Transverse colon (tissue), 4 donors: ENCODE measurements around the gene SLC4A4. TPM values are rescaled to one million over a fixed set of nuclear protein-coding genes. Genes with fewer than 3 reads are reported as not detected.

Experiments
- DNase-seq: peaks from one replicate; pipeline ENCODE4 v3.0.0-alpha.2; 2019
- H3K27ac ChIP-seq, 4 donors: fragments of 200-600 bp; sonication (generic); 2 replicates each; pipeline ENCODE4 v1.5.1; 2016 to 2018; ENCODE audit warnings: inconsistent platforms in 4 of 4
- H3K27me3 ChIP-seq: fragments of 200-600 bp; sonication (generic); 2 replicates; pipeline ENCODE4 v1.5.1; 2017; ENCODE audit warnings: inconsistent platforms
- H3K36me3 ChIP-seq, 4 donors: fragments of 200-600 bp; sonication (generic); 2 replicates each; pipeline ENCODE4 v1.5.1; 2017 to 2019; ENCODE audit warnings: inconsistent platforms in 4 of 4
- H3K4me1 ChIP-seq, 4 donors: fragments of 200-600 bp; sonication (generic); 2 replicates each; pipeline ENCODE4 v1.5.1; 2017 to 2020; ENCODE audit warnings: inconsistent platforms in 4 of 4
- H3K4me3 ChIP-seq, 4 donors: fragments of 200-600 bp; sonication (generic); 1 replicate in 1 of 4; 2 replicates in 3 of 4; pipeline versions ENCODE4 v1.5.1 to v1.6.1; 2017 to 2019; ENCODE audit warnings: inconsistent platforms in 4 of 4
- H3K9me3 ChIP-seq, 2 donors: fragments of 200-600 bp; sonication (generic); 2 replicates each; pipeline ENCODE4 v1.5.1; 2017 to 2019; ENCODE audit warnings: inconsistent platforms in 2 of 2
- EP300 ChIP-seq: sonication (generic); formaldehyde crosslinking; IDR thresholded peaks from one replicate; pipeline ENCODE4 v1.6.1; 2017; ENCODE audit warnings: antibody characterized with exemption, low read depth
- POLR2A ChIP-seq: fragments of 450-650 bp; IDR thresholded peaks from one replicate; pipeline ENCODE4 v1.6.1; 2016; ENCODE audit warnings: antibody characterized with exemption, mild to moderate bottlenecking, moderate library complexity
- POLR2AphosphoS5 ChIP-seq, 3 donors: sonication (generic); formaldehyde crosslinking; IDR thresholded peaks; one replicate each; pipeline ENCODE4 v1.6.1; 2016; ENCODE audit warnings: antibody characterized with exemption in 3 of 3
- WGBS, 2 donors: methylation state at CpG; one replicate each; pipeline ENCODE4 v1.1.5; 2018; ENCODE audit warnings: low coverage in 1 of 2; 5-methylcytosine and 5-hydroxymethylcytosine counted together
- in situ Hi-C, 4 donors: fragments of 200-750 bp; cut with MboI; loops; one replicate each; pipeline versions ENCODE4 v1.15.0 to v1.15.1; 2017; ENCODE audit warnings: low sequenced_read_pairs in 3 of 4, low pct_ligation_motif_present in 1 of 4, low pct_unique_long_range_greater_than_20kb in 1 of 4
- intact Hi-C: fragments of 100-400 bp; cut with DNase I; formaldehyde crosslinking; loops from one replicate; pipeline ENCODE4 v1.15.1; 2023; ENCODE audit warnings: low total_unique reads
- total RNA-seq, 4 donors: library from RNA; depleted of rRNA; stranded (reverse); fragments of >200 nt; gene quantifications; one replicate each; pipeline ENCODE4 v1.1.0, GENCODE V29; 2016
- TF ChIP-seq, protein P1 (sequence below), 5 experiments: fragments of 200-600 bp in 3 of 5; fragments of 450-650 bp in 2 of 5; sonication (generic) in 3 of 5; IDR thresholded peaks; 1 replicate in 2 of 5; 2 replicates in 3 of 5; pipeline ENCODE4 v1.5.1; 2016 to 2017; ENCODE audit warnings: antibody characterized with exemption in 5 of 5, inconsistent platforms in 3 of 5, mild to moderate bottlenecking in 2 of 5, moderate library complexity in 1 of 5

The SLC4A4 gene
- total RNA-seq, 4 donors from 2014 or later = 91.7 to 182 (median 134) TPM

DNA sequence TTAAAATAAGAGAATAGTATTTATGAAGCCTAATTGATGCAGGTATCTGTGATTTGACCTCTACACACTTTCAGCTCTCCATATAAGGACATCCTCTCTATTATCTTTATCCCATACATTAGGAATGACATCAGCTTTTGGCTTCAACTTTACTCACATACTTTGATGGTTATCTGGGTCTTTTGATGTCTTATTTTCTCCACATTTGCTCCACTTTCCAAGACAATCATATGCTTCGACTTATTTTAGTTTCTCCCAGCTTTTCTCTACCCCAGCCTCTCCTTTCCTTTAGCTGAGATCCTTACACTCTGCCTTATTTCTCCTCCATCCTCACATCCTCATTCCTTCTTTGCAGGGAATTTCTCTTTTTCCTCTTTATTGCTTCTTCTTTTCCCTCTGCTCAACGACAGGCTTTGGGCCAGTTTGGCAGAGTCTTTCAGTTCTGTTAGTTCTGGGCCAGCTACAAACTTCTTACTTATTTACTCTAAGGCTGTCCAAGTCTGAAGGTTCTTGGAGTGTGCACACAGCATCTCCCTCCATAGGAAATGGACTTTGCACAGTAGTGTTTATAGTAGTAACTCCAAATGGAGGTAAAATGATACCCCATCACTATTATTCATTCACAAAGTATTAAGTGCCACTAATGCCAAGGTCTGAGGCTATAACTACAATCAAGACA, 50.5 kb downstream of the SLC4A4 start:
- in situ Hi-C loops = no loop called here
- no peak for DNase-seq
- 39 to 42% methylated on average over 2 of the region's 2 CpGs for WGBS, 2 donors

DNA sequence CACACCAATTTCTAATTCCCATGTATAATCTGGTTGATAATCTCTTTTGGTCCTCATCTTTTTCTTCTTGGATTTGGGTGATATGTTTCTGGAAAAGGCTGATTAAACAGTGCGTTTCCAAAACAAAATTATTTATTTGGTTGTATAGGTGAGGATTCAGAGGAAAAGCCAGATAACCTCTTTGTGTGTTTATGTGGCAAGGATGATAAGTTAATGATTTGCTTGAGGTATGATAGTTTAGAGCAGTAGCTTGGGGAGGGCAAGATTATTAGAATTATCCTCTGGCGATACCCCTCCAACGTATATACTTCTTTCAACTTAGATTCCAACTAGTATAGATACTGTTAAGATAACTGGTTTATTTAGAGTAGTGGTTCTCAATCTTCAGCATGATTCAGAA, 53.3 kb downstream of the SLC4A4 start:
- DNase-seq = no peak
- Histone ChIP-seq H3K27ac (no peak overlapping the region), H3K36me3 (no peaks in the 10 kb centered on the region), H3K27me3 (no peaks in the 10 kb centered on the region), H3K4me3 (no peak overlapping the region), H3K9me3 (no peaks in the 10 kb centered on the region), H3K4me1 (peaks cover 0 to 8% (median 1%) of the 10 kb centered on the region in 4 donors)
- in situ Hi-C loops = no loop called here
- WGBS, 2 donors = 91 to 94% methylated on average over 3 of the region's 3 CpGs
- TF ChIP-seq POLR2A = no peak
- no peak for TF ChIP-seq POLR2AphosphoS5 (IDR thresholded peaks at IDR 0.05)
- TF ChIP-seq EP300 = no peak
- intact Hi-C loops = no loop called here

More for the DNA sequence above, 50.5 kb downstream of the SLC4A4 start:
- H3K27me3 ChIP-seq = no peaks in the 10 kb centered on the region
- H3K36me3 ChIP-seq = no peaks in the 10 kb centered on the region
- no peak overlapping the region for H3K4me3 ChIP-seq
- no peak for TF ChIP-seq POLR2AphosphoS5 (IDR thresholded peaks at IDR 0.05)
- TF ChIP-seq, protein P1, sequence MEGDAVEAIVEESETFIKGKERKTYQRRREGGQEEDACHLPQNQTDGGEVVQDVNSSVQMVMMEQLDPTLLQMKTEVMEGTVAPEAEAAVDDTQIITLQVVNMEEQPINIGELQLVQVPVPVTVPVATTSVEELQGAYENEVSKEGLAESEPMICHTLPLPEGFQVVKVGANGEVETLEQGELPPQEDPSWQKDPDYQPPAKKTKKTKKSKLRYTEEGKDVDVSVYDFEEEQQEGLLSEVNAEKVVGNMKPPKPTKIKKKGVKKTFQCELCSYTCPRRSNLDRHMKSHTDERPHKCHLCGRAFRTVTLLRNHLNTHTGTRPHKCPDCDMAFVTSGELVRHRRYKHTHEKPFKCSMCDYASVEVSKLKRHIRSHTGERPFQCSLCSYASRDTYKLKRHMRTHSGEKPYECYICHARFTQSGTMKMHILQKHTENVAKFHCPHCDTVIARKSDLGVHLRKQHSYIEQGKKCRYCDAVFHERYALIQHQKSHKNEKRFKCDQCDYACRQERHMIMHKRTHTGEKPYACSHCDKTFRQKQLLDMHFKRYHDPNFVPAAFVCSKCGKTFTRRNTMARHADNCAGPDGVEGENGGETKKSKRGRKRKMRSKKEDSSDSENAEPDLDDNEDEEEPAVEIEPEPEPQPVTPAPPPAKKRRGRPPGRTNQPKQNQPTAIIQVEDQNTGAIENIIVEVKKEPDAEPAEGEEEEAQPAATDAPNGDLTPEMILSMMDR (IDR thresholded peaks at IDR 0.05) = no peak
- no peak for TF ChIP-seq POLR2A
- TF ChIP-seq EP300 = no peak
- intact Hi-C loops = no loop called here
- H3K4me1 ChIP-seq = peaks cover 0 to 8% (median 1%) of the 10 kb centered on the region in 4 donors
- H3K9me3 ChIP-seq = no peaks in the 10 kb centered on the region
- H3K27ac ChIP-seq = no peak overlapping the region

GRCh38 chr4:71396382-71396781, 57.6 kb downstream of the SLC4A4 start:
- DNase-seq = no peak
- 70 to 75% methylated on average over 1 of the region's 1 CpG for WGBS, 2 donors

DNA sequence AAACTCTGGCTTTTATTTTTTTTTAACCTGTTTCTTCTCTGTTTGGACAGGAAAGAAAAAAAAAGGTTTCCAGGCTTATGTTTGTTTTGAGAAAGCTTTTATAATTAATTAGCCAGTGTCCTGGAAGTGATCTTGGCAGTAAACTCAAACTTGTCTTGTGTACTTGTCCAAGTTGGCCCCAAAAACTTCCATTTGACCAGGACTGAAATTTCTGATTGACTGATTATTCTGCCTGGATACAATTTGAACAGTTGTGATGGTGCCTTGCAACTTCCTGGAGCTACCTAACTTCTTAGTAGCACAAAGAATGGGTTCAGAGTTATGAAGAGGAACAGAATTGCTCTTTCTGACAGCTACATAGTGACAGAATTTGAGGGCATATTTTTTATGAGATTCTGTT, 62.0 kb downstream of the SLC4A4 start:
- intact Hi-C loops (no loop called here), in situ Hi-C loops (no loop called here)
- Histone ChIP-seq H3K27ac (no peak overlapping the region), H3K36me3 (no peaks in the 10 kb centered on the region), H3K4me1 (peaks cover 0 to 3% (median 0%) of the 10 kb centered on the region in 4 donors), H3K9me3 (no peaks in the 10 kb centered on the region), H3K27me3 (no peaks in the 10 kb centered on the region), H3K4me3 (no peak overlapping the region)
- DNase-seq = no peak
- no peak for TF ChIP-seq POLR2A
- TF ChIP-seq EP300 = no peak
- no peak for TF ChIP-seq POLR2AphosphoS5 (IDR thresholded peaks at IDR 0.05)
- TF ChIP-seq, protein P1 (IDR thresholded peaks at IDR 0.05) = no peak

More at GRCh38 chr4:71396382-71396781, 57.6 kb downstream of the SLC4A4 start:
- TF ChIP-seq, protein P1 (IDR thresholded peaks at IDR 0.05) = no peak
- TF ChIP-seq EP300 (no peak), POLR2AphosphoS5 (IDR thresholded peaks at IDR 0.05) (no peak), POLR2A (no peak)
- no peaks in the 10 kb centered on the region for H3K36me3 ChIP-seq
- H3K27me3 ChIP-seq = no peaks in the 10 kb centered on the region
- no peak overlapping the region for H3K4me3 ChIP-seq
- intact Hi-C loops (no loop called here), in situ Hi-C loops (no loop called here)
- H3K4me1 ChIP-seq = no peaks in the 10 kb centered on the region
- no peak overlapping the region for H3K27ac ChIP-seq
- H3K9me3 ChIP-seq = no peaks in the 10 kb centered on the region

DNA sequence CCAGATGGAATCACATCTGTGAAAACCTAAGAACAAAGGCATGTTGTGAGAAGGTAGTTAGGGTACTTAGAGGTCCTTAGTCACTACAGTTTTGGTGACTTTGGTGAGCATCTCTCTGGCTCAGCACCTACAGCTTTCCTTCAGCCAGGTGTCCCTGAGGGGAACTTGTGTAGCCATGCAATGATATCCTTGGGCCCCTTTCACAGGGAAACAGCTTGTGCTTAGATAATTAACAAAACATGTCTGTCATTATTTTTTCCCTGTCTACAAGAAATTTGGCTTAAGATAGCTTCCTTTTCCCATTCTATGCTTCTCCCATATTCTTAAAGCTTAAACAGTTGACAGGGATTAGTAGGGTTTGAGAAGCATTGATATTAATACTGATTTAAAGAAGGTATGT, 63.8 kb downstream of the SLC4A4 start:
- intact Hi-C loops = no loop called here
- in situ Hi-C loops = no loop called here
- Histone ChIP-seq H3K9me3 (no peaks in the 10 kb centered on the region), H3K4me1 (peaks cover 0 to 6% (median 0%) of the 10 kb centered on the region in 4 donors), H3K27me3 (no peaks in the 10 kb centered on the region), H3K4me3 (no peak overlapping the region), H3K27ac (no peak overlapping the region), H3K36me3 (no peaks in the 10 kb centered on the region)
- DNase-seq = no peak
- no peak for TF ChIP-seq POLR2AphosphoS5 (IDR thresholded peaks at IDR 0.05)
- no peak for TF ChIP-seq EP300
- no peak for TF ChIP-seq POLR2A
- TF ChIP-seq, protein P1 (IDR thresholded peaks at IDR 0.05) = no peak
